ENCODE data around the gene SEC24B. TPM values are rescaled to one million over a fixed set of nuclear protein-coding genes. Genes with fewer than 3 reads are reported as not detected.

The SEC24B gene
- total and polyA plus RNA-seq, 2 donors (not counting 3 experiments of a cell fraction or from before 2014, with no cell fraction given) = 35.9 to 46.2 TPM

DNA sequence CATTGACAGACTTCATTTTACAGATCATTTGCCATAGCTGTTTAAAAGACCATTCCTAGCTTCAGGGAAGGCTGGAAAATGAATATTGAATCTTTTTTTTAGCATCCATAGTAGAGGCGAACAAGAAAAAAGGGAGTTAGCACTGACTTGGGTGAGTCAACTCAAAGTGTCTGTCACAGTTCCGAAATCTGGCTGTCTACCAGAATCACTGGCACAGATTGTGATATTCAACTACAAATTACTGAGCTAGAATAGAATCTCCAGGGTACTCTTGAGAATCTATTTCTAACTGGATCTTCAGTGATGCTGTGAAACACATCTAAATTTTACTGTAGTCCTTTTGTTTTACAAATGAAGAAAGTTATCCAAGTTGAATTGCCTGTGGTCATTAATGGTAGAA lies 31.5 kb downstream of the SEC24B start:
- peaks cover 84% of the 10 kb centered on the region for H3K79me2 ChIP-seq (ENCODE audit: control insufficient read depth, insufficient read depth, low read length)
- peaks cover 2% of the 10 kb centered on the region for H3K4me1 ChIP-seq (ENCODE audit: control insufficient read depth, extremely low read depth, insufficient read depth, low read length)
- no peak overlapping the region for H3K27ac ChIP-seq (ENCODE audit: insufficient read depth, low read depth, low read length)
- CTCF ChIA-PET = interaction anchor here (0.7 to 1.1 kb wide), 2 partner anchors 32 to 51 kb away, joined by 3 to 7 read pairs; partner anchors contain the start of gene SEC24B
- POLR2A ChIA-PET = no interaction called here
- no peak overlapping the region for H2AFZ ChIP-seq (ENCODE audit: low read depth, low read length)
- H3K4me2 ChIP-seq (ENCODE audit: insufficient read depth, low read length) = no peak overlapping the region
- no peak for TF ChIP-seq GATA2 (IDR thresholded peaks at IDR 0.05; ENCODE audit: insufficient read depth, insufficient read length, low read depth, low read length)
- TF ChIP-seq, protein P1, sequence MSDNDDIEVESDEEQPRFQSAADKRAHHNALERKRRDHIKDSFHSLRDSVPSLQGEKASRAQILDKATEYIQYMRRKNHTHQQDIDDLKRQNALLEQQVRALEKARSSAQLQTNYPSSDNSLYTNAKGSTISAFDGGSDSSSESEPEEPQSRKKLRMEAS (IDR thresholded peaks at IDR 0.05; ENCODE audit: insufficient read depth, insufficient read length) = no peak
- no peak for TF ChIP-seq MYC (IDR thresholded peaks at IDR 0.05; ENCODE audit: low read depth, low read length)
- TF ChIP-seq JUN (IDR thresholded peaks at IDR 0.05; ENCODE audit: borderline replicate concordance, insufficient read depth, insufficient read length, low read depth) = no peak
- TF ChIP-seq EZH2 (IDR thresholded peaks at IDR 0.05; ENCODE audit: borderline replicate concordance, low read depth, low read length, severe bottlenecking) = no peak
- no peak for TF ChIP-seq FOS (IDR thresholded peaks at IDR 0.05; ENCODE audit: borderline replicate concordance, insufficient read depth, low read length)
- no peak for TF ChIP-seq POLR2A (IDR thresholded peaks at IDR 0.05; ENCODE audit: low read depth, low read length)
- TF ChIP-seq, protein P2, sequence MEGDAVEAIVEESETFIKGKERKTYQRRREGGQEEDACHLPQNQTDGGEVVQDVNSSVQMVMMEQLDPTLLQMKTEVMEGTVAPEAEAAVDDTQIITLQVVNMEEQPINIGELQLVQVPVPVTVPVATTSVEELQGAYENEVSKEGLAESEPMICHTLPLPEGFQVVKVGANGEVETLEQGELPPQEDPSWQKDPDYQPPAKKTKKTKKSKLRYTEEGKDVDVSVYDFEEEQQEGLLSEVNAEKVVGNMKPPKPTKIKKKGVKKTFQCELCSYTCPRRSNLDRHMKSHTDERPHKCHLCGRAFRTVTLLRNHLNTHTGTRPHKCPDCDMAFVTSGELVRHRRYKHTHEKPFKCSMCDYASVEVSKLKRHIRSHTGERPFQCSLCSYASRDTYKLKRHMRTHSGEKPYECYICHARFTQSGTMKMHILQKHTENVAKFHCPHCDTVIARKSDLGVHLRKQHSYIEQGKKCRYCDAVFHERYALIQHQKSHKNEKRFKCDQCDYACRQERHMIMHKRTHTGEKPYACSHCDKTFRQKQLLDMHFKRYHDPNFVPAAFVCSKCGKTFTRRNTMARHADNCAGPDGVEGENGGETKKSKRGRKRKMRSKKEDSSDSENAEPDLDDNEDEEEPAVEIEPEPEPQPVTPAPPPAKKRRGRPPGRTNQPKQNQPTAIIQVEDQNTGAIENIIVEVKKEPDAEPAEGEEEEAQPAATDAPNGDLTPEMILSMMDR (IDR thresholded peaks at IDR 0.05; ENCODE audit: extremely low read depth in 1 of 2, insufficient read depth in 1 of 2, low read depth in 1 of 2, low read length in 2 of 2) = no peak
- TF ChIP-seq POLR2AphosphoS5 (IDR thresholded peaks at IDR 0.05; ENCODE audit: insufficient read depth, low read depth, low read length) = no peak
- no peak overlapping the region for H3K4me3 ChIP-seq (replicated peaks in 1 of 3; ENCODE audit: insufficient read depth in 1 of 3, low read depth in 1 of 3, low read length in 3 of 3)
- peaks cover 15% of the 10 kb centered on the region for H4K20me1 ChIP-seq (replicated peaks; ENCODE audit: control insufficient read depth, extremely low read depth, insufficient read depth, low read length)
- peaks cover 11 to 18% of the 10 kb centered on the region in 2 experiments for H3K36me3 ChIP-seq (ENCODE audit: control insufficient read depth in 2 of 2, extremely low read depth in 1 of 2, insufficient read depth in 2 of 2, low read length in 2 of 2)
- BruUV-seq (replicated peaks) = no TSS peak
- no peaks in the 10 kb centered on the region for H3K9me3 ChIP-seq (replicated peaks; ENCODE audit: control insufficient read depth, insufficient read depth, low read length)
- DNase-seq (ENCODE audit: low read depth, low spot score) (no peak), FAIRE-seq (no peak)
- no peak overlapping the region for H3K9ac ChIP-seq (replicated peaks; ENCODE audit: extremely low read depth, insufficient read depth, low read length)
- dilution Hi-C loops (cut with MboI; ENCODE audit: extremely low pct_ligation_motif_present, low sequenced_read_pairs) (no loop called here), intact Hi-C loops (cut with micrococcal nuclease) (no loop called here)
- no peaks in the 10 kb centered on the region for H3K27me3 ChIP-seq (ENCODE audit: control insufficient read depth in 2 of 2, insufficient read depth in 2 of 2, low read length in 2 of 2)
- H3K9me1 ChIP-seq (replicated peaks; ENCODE audit: control insufficient read depth, extremely low read depth, insufficient read depth, low read length) = no peaks in the 10 kb centered on the region
